ENCODE measurements around the gene DYSF. TPM values are rescaled to one million over a fixed set of nuclear protein-coding genes. Genes with fewer than 3 reads are reported as not detected.

DYSF gene
- total RNA-seq, 8 experiments from 2014 or later = 0.33 to 14.7 (median 0.83) TPM

DNA sequence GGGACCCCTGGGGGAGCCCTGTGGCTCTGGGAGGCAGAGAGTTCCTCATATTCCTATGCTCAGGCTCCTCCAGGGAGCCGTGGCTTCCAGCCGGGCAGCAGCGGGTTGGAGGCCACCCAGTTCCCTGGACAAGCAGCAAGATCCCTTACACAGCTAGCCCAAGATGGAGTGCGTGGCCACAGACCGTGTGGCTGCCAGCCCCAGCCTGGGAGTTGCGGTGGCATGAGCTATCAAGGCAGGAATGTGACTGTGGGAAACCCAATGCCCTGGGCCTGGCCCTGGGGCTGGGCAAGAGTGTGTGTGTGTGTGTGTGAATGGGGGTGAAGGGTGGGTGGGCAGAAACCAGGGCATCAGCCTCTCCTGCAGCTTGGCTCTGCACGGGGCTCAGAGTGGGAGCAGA lies 130.5 kb downstream of the DYSF start:
- WGBS, 10 experiments = 0% methylated on average over 1 of the region's 7 CpGs; no CpG with 5 or more reads in 9 of the 10 experiments
- Histone ChIP-seq H3K4me3 (no peak overlapping the region), H3K27ac (no peak overlapping the region), H3K4me1 (replicated peaks in 1 of 2) (peaks cover 0 to 5% of the 10 kb centered on the region in 2 donors)
- no peak for ATAC-seq (replicated peaks in 6 of 8)
- in situ Hi-C loops (cut with MboI; ENCODE audit: low pct_unique_long_range_greater_than_20kb in 2 of 9, low sequenced_read_pairs in 9 of 9, unreplicated experiment in 9 of 9) = no loop called here

- WGBS, 10 experiments = 60 to 82% methylated on average over 1 to 2 of the region's 8 CpGs; no CpG with 5 or more reads in 8 of the 10 experiments
- ATAC-seq (replicated peaks in 6 of 8) = peak in 2 of 8 experiments; percentile 45 to 68
- Histone ChIP-seq H3K4me3 (no peak overlapping the region), H3K27ac (no peak overlapping the region), H3K4me1 (replicated peaks in 1 of 2) (peaks cover 6 to 8% of the 10 kb centered on the region in 2 donors)
- in situ Hi-C loops (cut with MboI; ENCODE audit: low pct_unique_long_range_greater_than_20kb in 2 of 9, low sequenced_read_pairs in 9 of 9, unreplicated experiment in 9 of 9) = no loop called here
Measured at GRCh38 chr2:71586471-71586870, 133.1 kb downstream of the DYSF start.

GRCh38 chr2:71587509-71588073 lies 134.2 kb downstream of the DYSF start:
- no peak for ATAC-seq (replicated peaks in 6 of 8)
- Histone ChIP-seq H3K27ac (no peak overlapping the region), H3K4me3 (no peak overlapping the region), H3K4me1 (replicated peaks in 1 of 2) (peaks cover 6 to 8% of the 10 kb centered on the region in 2 donors)
- WGBS, 10 experiments = 40 to 100% (median 93%) methylated on average over 1 to 4 of the region's 4 CpGs; no CpG with 5 or more reads in 4 of the 10 experiments
- in situ Hi-C loops (cut with MboI; ENCODE audit: low pct_unique_long_range_greater_than_20kb in 2 of 9, low sequenced_read_pairs in 9 of 9, unreplicated experiment in 9 of 9) = no loop called here

- no peak for ATAC-seq (replicated peaks in 6 of 8)
- in situ Hi-C loops (cut with MboI; ENCODE audit: low pct_unique_long_range_greater_than_20kb in 2 of 9, low sequenced_read_pairs in 9 of 9, unreplicated experiment in 9 of 9) = no loop called here
- H3K4me3 ChIP-seq = no peak overlapping the region
- WGBS, 10 experiments = 40 to 90% (median 63%) methylated on average over 1 to 8 of the region's 10 CpGs; no CpG with 5 or more reads in 4 of the 10 experiments
- H3K4me1 ChIP-seq (replicated peaks in 1 of 2) = peaks cover 6 to 8% of the 10 kb centered on the region in 2 donors
- H3K27ac ChIP-seq = no peak overlapping the region
Measured at GRCh38 chr2:71588497-71589170, 135.3 kb downstream of the DYSF start.

GRCh38 chr2:71589763-71590162 lies 136.4 kb downstream of the DYSF start:
- H3K27ac ChIP-seq = no peak overlapping the region
- in situ Hi-C loops (cut with MboI; ENCODE audit: low pct_unique_long_range_greater_than_20kb in 2 of 9, low sequenced_read_pairs in 9 of 9, unreplicated experiment in 9 of 9) = no loop called here
- H3K4me3 ChIP-seq = no peak overlapping the region
- H3K4me1 ChIP-seq (replicated peaks in 1 of 2) = peaks cover 11 to 16% of the 10 kb centered on the region in 2 donors
- WGBS, 10 experiments = no CpG with 5 or more reads among the region's 10 CpGs
- peak in 4 of 8 experiments; percentile 12 to 58 (median 46) for ATAC-seq (replicated peaks in 6 of 8)

GRCh38 chr2:71591044-71591443 lies 137.7 kb downstream of the DYSF start:
- ATAC-seq (replicated peaks in 6 of 8) = no peak
- in situ Hi-C loops (cut with MboI; ENCODE audit: low pct_unique_long_range_greater_than_20kb in 2 of 9, low sequenced_read_pairs in 9 of 9, unreplicated experiment in 9 of 9) = no loop called here
- WGBS, 10 experiments = 73 to 100% (median 83%) methylated on average over 1 to 3 of the region's 3 CpGs; no CpG with 5 or more reads in 3 of the 10 experiments
- Histone ChIP-seq H3K4me1 (replicated peaks in 1 of 2) (peaks cover 23 to 29% of the 10 kb centered on the region in 2 donors), H3K27ac (no peak overlapping the region), H3K4me3 (no peak overlapping the region)

DNA sequence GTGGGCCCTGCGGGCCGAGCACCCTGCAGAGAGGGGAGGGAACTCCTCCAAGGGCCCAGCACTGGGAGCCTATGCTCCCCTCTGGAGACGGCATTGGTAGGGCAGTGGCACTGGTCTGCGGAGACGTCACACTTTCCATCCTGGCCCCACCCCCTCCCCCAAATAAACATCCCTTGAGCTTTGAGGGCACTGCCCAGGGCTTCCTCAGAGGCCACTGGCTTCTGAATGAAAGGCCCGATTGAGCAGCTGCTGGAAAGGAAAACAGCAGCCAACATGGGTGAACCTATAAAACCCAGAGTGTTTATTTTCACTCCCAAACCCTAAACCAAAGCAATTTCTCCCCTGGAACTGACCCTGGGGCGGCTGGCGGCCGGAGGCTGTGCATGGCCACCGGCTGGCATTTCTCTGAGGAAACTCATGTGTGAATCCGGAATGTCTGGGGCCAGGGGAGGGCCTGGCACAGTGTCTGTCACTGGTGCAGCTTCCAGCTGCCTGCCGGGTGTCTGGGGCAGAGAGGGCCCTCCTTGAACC lies 138.9 kb downstream of the DYSF start:
- H3K27ac ChIP-seq = no peak overlapping the region
- in situ Hi-C loops (cut with MboI; ENCODE audit: low pct_unique_long_range_greater_than_20kb in 2 of 9, low sequenced_read_pairs in 9 of 9, unreplicated experiment in 9 of 9) = no loop called here
- ATAC-seq (replicated peaks in 6 of 8) = no peak
- no peak overlapping the region for H3K4me3 ChIP-seq
- peaks cover 28 to 38% of the 10 kb centered on the region in 2 donors for H3K4me1 ChIP-seq (replicated peaks in 1 of 2)
- 63 to 93% (median 71%) methylated on average over 2 to 6 of the region's 12 CpGs; no CpG with 5 or more reads in 7 of the 10 experiments for WGBS, 10 experiments

- peaks cover 30 to 34% of the 10 kb centered on the region in 2 donors for H3K4me1 ChIP-seq (replicated peaks in 1 of 2)
- H3K4me3 ChIP-seq = no peak overlapping the region
- in situ Hi-C loops (cut with MboI; ENCODE audit: low pct_unique_long_range_greater_than_20kb in 2 of 9, low sequenced_read_pairs in 9 of 9, unreplicated experiment in 9 of 9) = no loop called here
- ATAC-seq (replicated peaks in 6 of 8) = peak; percentile 67 to 90 (median 80)
- H3K27ac ChIP-seq = peak overlapping the region; percentile 10 to 79
- 22 to 90% (median 53%) methylated on average over 2 to 3 of the region's 7 CpGs; no CpG with 5 or more reads in 6 of the 10 experiments for WGBS, 10 experiments
Measured at GRCh38 chr2:71595569-71595968, 142.2 kb downstream of the DYSF start.

DNA sequence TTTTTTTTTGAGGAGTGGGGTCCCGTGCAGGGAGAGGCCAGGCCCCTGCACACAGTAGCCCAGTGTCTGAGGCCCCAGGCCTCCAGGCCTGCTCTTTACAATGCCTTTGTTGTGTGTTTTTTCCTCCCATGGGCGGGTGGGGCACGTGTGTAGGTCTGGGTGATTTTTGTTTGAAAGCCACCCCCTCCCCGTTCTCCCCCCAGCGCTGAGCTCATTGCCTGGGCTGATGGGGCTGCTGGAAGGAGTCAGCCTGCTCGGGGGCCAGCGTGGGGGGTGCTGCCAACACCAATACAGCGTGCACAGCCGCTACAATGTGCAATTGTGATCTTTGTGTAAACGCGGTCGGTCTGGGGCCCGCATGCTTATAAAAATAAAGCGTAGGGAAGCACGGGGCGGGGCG lies 142.7 kb downstream of the DYSF start:
- 0 to 60% (median 16%) methylated on average over 1 to 5 of the region's 17 CpGs; no CpG with 5 or more reads in 7 of the 10 experiments for WGBS, 10 experiments
- ATAC-seq (replicated peaks in 6 of 8) = peak; percentile 15 to 92 (median 90)
- Histone ChIP-seq H3K27ac (peak overlapping the region; percentile 10 to 79), H3K4me3 (no peak overlapping the region), H3K4me1 (replicated peaks in 1 of 2) (peaks cover 30 to 34% of the 10 kb centered on the region in 2 donors)
- in situ Hi-C loops (cut with MboI; ENCODE audit: low pct_unique_long_range_greater_than_20kb in 2 of 9, low sequenced_read_pairs in 9 of 9, unreplicated experiment in 9 of 9) = no loop called here

DNA sequence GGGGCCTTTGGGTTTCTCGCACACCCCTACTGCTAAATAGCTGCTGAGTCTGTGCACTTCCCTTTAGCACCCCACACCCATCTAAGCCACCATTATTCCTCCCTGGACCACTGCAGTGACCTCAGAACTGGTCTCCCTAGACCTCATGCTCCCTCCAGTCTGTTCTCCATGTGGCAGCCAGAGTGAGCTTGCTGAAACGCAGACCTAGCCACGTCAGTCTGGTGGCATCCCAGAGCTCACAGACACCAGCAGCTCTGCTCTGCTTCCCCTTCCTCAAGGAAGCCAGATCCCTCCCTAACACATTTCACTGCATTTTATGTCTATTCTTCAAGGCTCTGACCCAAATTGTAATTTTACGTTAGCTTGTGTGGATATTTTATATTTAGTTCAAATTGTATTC lies 144.4 kb downstream of the DYSF start:
- 40 to 92% (median 80%) methylated on average over 1 to 4 of the region's 4 CpGs; no CpG with 5 or more reads in 3 of the 10 experiments for WGBS, 10 experiments
- H3K4me3 ChIP-seq = no peak overlapping the region
- H3K4me1 ChIP-seq (replicated peaks in 1 of 2) = peaks cover 30 to 34% of the 10 kb centered on the region in 2 donors
- ATAC-seq (replicated peaks in 6 of 8) = no peak
- H3K27ac ChIP-seq = no peak overlapping the region
- in situ Hi-C loops (cut with MboI; ENCODE audit: low pct_unique_long_range_greater_than_20kb in 2 of 9, low sequenced_read_pairs in 9 of 9, unreplicated experiment in 9 of 9) = no loop called here

DNA sequence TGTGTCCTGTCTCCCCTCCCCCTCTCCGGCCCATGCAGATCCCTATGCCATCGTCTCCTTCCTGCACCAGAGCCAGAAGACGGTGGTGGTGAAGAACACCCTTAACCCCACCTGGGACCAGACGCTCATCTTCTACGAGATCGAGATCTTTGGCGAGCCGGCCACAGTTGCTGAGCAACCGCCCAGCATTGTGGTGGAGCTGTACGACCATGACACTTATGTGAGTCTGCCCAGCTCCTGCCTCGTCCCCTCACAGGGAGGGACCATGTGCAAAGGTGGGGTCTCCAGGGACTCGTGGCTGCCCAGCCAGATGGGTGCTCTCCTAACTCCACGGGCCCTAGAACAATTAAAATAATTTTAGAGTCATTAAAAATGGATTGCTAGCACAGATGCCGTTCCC lies 145.2 kb downstream of the DYSF start:
- Histone ChIP-seq H3K4me1 (replicated peaks in 1 of 2) (peaks cover 30 to 34% of the 10 kb centered on the region in 2 donors), H3K4me3 (no peak overlapping the region), H3K27ac (no peak overlapping the region)
- in situ Hi-C loops (cut with MboI; ENCODE audit: low pct_unique_long_range_greater_than_20kb in 2 of 9, low sequenced_read_pairs in 9 of 9, unreplicated experiment in 9 of 9) = no loop called here
- WGBS, 10 experiments = 40 to 100% (median 68%) methylated on average over 1 to 2 of the region's 14 CpGs; no CpG with 5 or more reads in 5 of the 10 experiments
- no peak for ATAC-seq (replicated peaks in 6 of 8)

DNA sequence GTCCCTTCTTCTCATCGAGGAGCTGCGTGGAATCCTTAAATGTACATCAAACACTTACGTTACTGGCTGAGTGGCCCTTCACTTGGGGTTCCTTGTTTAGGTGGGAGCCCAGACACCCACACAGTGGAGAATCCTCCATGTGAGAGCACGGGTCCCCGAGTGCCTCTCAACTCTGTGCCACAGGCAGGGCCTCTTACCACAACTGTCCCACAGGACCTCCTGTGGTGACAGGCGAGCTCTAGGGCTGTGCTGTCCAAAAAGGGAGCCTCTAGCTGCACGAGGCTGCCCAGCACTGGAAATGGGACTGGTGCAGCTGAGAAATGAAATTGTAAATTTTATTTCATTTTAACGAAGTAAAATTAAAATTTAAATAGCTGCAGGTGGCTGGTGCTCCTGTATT lies 145.7 kb downstream of the DYSF start:
- peak in 1 of 8 experiments; percentile 3 for ATAC-seq (replicated peaks in 6 of 8)
- 0 to 92% (median 66%) methylated on average over 1 to 7 of the region's 8 CpGs; no CpG with 5 or more reads in 1 of the 10 experiments for WGBS, 10 experiments
- no peak overlapping the region for H3K27ac ChIP-seq
- H3K4me3 ChIP-seq = no peak overlapping the region
- peaks cover 30 to 34% of the 10 kb centered on the region in 2 donors for H3K4me1 ChIP-seq (replicated peaks in 1 of 2)
- in situ Hi-C loops (cut with MboI; ENCODE audit: low pct_unique_long_range_greater_than_20kb in 2 of 9, low sequenced_read_pairs in 9 of 9, unreplicated experiment in 9 of 9) = no loop called here

- peaks cover 22 to 30% of the 10 kb centered on the region in 2 donors for H3K4me1 ChIP-seq (replicated peaks in 1 of 2)
- 75 to 100% (median 92%) methylated on average over 1 to 3 of the region's 13 CpGs; no CpG with 5 or more reads in 3 of the 10 experiments for WGBS, 10 experiments
- no peak for ATAC-seq (replicated peaks in 6 of 8)
- H3K27ac ChIP-seq = no peak overlapping the region
- in situ Hi-C loops (cut with MboI; ENCODE audit: low pct_unique_long_range_greater_than_20kb in 2 of 9, low sequenced_read_pairs in 9 of 9, unreplicated experiment in 9 of 9) = loop anchor here in 1 of 9 experiments (25.0 kb wide), 2 partner anchors 188 to 563 kb away; no protein-coding TSS in a partner anchor
- H3K4me3 ChIP-seq = no peak overlapping the region
Measured at GRCh38 chr2:71599646-71600236, 146.4 kb downstream of the DYSF start.

All from motor neuron (in vitro differentiated cells).